ENCODE measurements around the gene DNAH6. TPM values are rescaled to one million over a fixed set of nuclear protein-coding genes. Genes with fewer than 3 reads are reported as not detected.

Gene DNAH6
- total RNA-seq, 1 experiment from 2014 or later = 0.26 TPM

DNA sequence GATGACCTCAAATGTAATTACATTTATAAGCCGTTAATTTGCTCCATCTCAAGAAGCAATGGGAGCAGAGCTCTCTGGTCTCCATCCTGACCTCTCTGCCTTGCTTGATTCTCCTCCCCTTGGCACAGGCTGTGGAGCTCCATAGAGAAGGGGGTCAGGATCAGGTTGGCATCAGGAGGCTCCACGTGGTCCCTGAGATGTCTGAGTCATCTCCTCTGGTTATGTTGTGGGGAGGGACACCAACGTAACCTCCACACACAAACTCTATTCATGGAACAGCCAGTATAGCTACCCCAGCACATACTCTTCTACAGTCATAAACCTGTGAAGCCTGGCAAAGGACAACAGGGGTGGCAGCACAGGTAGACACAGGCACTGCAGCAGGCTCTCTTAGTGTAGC, 335.6 kb downstream of the DNAH6 start:
- Histone ChIP-seq H3K18ac (ENCODE audit: insufficient read length, low read depth, low read length) (no peak overlapping the region), H3K4ac (ENCODE audit: low read depth, low read length) (no peak overlapping the region), H2BK15ac (ENCODE audit: low read depth, low read length) (no peak overlapping the region), H3K27me3 (ENCODE audit: insufficient read depth, low read length) (peaks cover 12% of the 10 kb centered on the region; the same call in 1 of the 2 replicates), H3K79me1 (ENCODE audit: insufficient read depth, low read depth, low read length, poor library complexity, severe bottlenecking) (no peaks in the 10 kb centered on the region), H2BK12ac (ENCODE audit: insufficient read length, low read depth, low read length) (no peak overlapping the region), H3K9me3 (ENCODE audit: control insufficient read depth, low read depth, low read length) (no peaks in the 10 kb centered on the region), H3T11ph (ENCODE audit: low read length) (no peak overlapping the region), H3K4me1 (ENCODE audit: insufficient read depth, low read length) (peaks cover 5% of the 10 kb centered on the region; the same call in 1 of the 2 replicates), H2BK5ac (ENCODE audit: insufficient read length, low read length) (no peak overlapping the region), H3K23me2 (ENCODE audit: insufficient read length, low read depth, low read length, poor library complexity, severe bottlenecking) (no peaks in the 10 kb centered on the region), H3K79me2 (ENCODE audit: insufficient read depth, low read length) (no peaks in the 10 kb centered on the region), H3K4me2 (ENCODE audit: insufficient read depth, insufficient read length, low read length) (no peak overlapping the region), H2AK5ac (ENCODE audit: insufficient read length, low read length) (no peak overlapping the region), H2AFZ (ENCODE audit: low read length) (no peak overlapping the region), H4K5ac (ENCODE audit: insufficient read length, low read depth, low read length) (no peak overlapping the region), H4K20me1 (ENCODE audit: control insufficient read depth, insufficient read depth, insufficient read length) (no peaks in the 10 kb centered on the region), H4K91ac (ENCODE audit: insufficient read length, low read depth, low read length) (no peak overlapping the region), H3K9ac (ENCODE audit: extremely low read depth, insufficient read length, low read length) (no peak overlapping the region), H3K23ac (ENCODE audit: insufficient read length, low read depth, low read length) (no peak overlapping the region), H3K14ac (ENCODE audit: insufficient read depth, low read length) (no peak overlapping the region), H3K27ac (ENCODE audit: insufficient read length, low read depth, low read length) (no peak overlapping the region), H3K56ac (ENCODE audit: insufficient read length, low read depth, low read length) (no peak overlapping the region), H2BK120ac (ENCODE audit: low read depth, low read length, poor library complexity, severe bottlenecking) (no peak overlapping the region), H4K8ac (replicated peaks; ENCODE audit: insufficient read length, low read depth, low read length) (no peak overlapping the region), H2BK20ac (ENCODE audit: low read depth, low read length, poor library complexity, severe bottlenecking) (no peak overlapping the region)
- Mint-ChIP-seq H3K4me1 (peaks cover 20 to 22% of the 10 kb centered on the region in 2 experiments), H3K27ac (no peak overlapping the region), H3K9me3 (peaks cover 11 to 12% of the 10 kb centered on the region in 2 experiments), H3K27me3 (ENCODE audit: low read depth) (peaks cover 79% of the 10 kb centered on the region), H3K4me3 (peak overlapping the region in 1 of 2 experiments; percentile 10; a peak in 1 of 5 replicates), H3K36me3 (ENCODE audit: insufficient read depth in 1 of 3, low read depth in 3 of 3) (peaks cover 0 to 6% (median 2%) of the 10 kb centered on the region in 3 experiments; a peak in 5 of 7 replicates)
- TF ChIP-seq, protein P1, sequence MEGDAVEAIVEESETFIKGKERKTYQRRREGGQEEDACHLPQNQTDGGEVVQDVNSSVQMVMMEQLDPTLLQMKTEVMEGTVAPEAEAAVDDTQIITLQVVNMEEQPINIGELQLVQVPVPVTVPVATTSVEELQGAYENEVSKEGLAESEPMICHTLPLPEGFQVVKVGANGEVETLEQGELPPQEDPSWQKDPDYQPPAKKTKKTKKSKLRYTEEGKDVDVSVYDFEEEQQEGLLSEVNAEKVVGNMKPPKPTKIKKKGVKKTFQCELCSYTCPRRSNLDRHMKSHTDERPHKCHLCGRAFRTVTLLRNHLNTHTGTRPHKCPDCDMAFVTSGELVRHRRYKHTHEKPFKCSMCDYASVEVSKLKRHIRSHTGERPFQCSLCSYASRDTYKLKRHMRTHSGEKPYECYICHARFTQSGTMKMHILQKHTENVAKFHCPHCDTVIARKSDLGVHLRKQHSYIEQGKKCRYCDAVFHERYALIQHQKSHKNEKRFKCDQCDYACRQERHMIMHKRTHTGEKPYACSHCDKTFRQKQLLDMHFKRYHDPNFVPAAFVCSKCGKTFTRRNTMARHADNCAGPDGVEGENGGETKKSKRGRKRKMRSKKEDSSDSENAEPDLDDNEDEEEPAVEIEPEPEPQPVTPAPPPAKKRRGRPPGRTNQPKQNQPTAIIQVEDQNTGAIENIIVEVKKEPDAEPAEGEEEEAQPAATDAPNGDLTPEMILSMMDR (conservative IDR thresholded peaks at IDR 0.05) = no peak
- DNase-seq = no peak
- WGBS (ENCODE audit: extremely low coverage, insufficient read length, low lambda C conversion rate) = no CpG with 5 or more reads among the region's 3 CpGs
